Measurements from ENCODE around the gene SYNCRIP. TPM values are rescaled to one million over a fixed set of nuclear protein-coding genes. Genes with fewer than 3 reads are reported as not detected.

The SYNCRIP gene
- total RNA-seq, 1 experiment from 2014 or later: 103 TPM

DNA sequence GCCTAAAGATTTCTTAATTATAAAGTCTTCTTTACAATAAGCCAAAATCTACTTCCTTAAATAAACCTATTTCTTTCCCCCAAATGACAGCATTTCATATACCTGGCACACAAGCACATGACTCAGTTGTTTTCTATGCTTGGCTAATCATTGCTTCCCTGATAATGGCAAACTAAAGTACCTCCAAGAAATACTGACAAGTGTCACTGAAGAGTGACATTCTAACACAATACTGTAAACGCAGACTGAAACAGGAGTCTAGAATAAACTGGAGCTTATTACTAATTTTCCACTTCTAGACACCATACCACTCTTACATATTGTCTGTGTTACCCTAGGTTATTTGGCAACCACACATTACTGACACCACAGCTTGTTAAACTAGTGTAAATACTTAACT lies 14.3 kb downstream of the SYNCRIP start:
- intact Hi-C loops (cut with micrococcal nuclease; ENCODE audit: unreplicated experiment): no loop called here
- Histone ChIP-seq H3F3A (ENCODE audit: insufficient read depth, low read depth) (0 out of 2 replicates have a peak, but pooled peaks cover 12% of the 10 kb centered on the region), H3K27me3 (ENCODE audit: insufficient read depth, low read depth) (no peaks in the 10 kb centered on the region), H3K9me3 (ENCODE audit: insufficient read depth, low read depth) (no peaks in the 10 kb centered on the region), H3K4me2 (no peak overlapping the region), H3K79me2 (ENCODE audit: low read depth) (peaks cover 93% of the 10 kb centered on the region), H3K4me3 (no peak overlapping the region), H4K20me1 (ENCODE audit: insufficient read depth) (peaks cover 84% of the 10 kb centered on the region), H3K36me3 (ENCODE audit: low read depth) (peaks cover 9% of the 10 kb centered on the region), H2AFZ (no peak overlapping the region), H3K9me2 (ENCODE audit: insufficient read depth) (no peaks in the 10 kb centered on the region), H3K4me1 (replicated peaks; ENCODE audit: insufficient read depth) (no peaks in the 10 kb centered on the region), H3K27ac (no peak overlapping the region)
- no peak for TF ChIP-seq EZH2 (IDR thresholded peaks at IDR 0.05; ENCODE audit: low read depth)
- TF ChIP-seq, protein P1, sequence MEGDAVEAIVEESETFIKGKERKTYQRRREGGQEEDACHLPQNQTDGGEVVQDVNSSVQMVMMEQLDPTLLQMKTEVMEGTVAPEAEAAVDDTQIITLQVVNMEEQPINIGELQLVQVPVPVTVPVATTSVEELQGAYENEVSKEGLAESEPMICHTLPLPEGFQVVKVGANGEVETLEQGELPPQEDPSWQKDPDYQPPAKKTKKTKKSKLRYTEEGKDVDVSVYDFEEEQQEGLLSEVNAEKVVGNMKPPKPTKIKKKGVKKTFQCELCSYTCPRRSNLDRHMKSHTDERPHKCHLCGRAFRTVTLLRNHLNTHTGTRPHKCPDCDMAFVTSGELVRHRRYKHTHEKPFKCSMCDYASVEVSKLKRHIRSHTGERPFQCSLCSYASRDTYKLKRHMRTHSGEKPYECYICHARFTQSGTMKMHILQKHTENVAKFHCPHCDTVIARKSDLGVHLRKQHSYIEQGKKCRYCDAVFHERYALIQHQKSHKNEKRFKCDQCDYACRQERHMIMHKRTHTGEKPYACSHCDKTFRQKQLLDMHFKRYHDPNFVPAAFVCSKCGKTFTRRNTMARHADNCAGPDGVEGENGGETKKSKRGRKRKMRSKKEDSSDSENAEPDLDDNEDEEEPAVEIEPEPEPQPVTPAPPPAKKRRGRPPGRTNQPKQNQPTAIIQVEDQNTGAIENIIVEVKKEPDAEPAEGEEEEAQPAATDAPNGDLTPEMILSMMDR (conservative IDR thresholded peaks at IDR 0.05): no peak
- DNase-seq: no peak
- POLR2A ChIA-PET (ENCODE audit: unreplicated experiment): no interaction called here
- CTCF ChIA-PET: no interaction called here
- BruUV-seq (replicated peaks): no TSS peak

DNA sequence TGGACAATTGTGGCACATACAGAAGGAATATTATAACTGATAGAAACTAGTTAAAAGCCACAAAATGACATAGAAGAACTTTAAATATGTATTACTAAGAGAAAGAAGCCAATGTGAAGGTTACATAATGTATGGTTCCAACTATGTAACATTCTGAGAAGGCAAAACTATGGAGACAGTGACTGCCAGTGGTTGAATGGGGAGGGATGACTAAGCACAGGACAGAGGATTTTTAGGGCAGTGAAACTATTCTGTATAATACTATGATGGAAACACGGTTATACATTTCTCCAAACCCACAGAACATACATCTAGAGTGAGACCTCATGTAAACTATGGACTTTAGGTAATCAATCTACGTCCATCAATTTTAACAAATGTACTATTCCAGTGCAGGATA lies 22.4 kb downstream of the SYNCRIP start:
- BruUV-seq (replicated peaks): no TSS peak
- peaks cover 44% of the 10 kb centered on the region for H3K36me3 ChIP-seq (ENCODE audit: low read depth)
- peaks cover 23% of the 10 kb centered on the region for H3F3A ChIP-seq (ENCODE audit: insufficient read depth, low read depth)

DNA sequence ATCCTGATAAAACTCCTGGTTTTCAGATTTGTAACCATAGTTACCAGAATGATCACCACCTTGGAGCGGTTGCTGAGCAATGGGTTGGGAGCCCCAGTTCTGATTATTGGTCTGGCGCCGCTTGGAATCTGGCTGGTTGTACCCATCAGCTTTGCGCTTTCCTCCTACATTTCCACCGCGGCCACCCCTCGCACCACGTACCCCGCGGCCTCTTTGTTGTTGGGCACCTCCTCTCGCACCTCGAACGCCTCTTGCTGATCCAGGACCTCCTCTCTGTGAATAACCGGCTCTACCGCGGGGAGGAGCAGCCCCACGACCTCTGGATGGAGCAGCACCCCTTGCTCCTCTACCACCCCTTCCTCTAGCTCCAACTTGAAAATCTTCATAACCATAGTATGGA lies 27.9 kb downstream of the SYNCRIP start:
- ChIA-PET CTCF (no interaction called here), POLR2A (ENCODE audit: unreplicated experiment) (no interaction called here)
- H3K4me2 ChIP-seq: no peak overlapping the region
- TF ChIP-seq, protein P1 (conservative IDR thresholded peaks at IDR 0.05): no peak
- TF ChIP-seq EZH2 (IDR thresholded peaks at IDR 0.05; ENCODE audit: low read depth): no peak
- H3K4me3 ChIP-seq: no peak overlapping the region
- intact Hi-C loops (cut with micrococcal nuclease; ENCODE audit: unreplicated experiment): no loop called here
- H3K27me3 ChIP-seq (ENCODE audit: insufficient read depth, low read depth): no peaks in the 10 kb centered on the region
- H3K9me2 ChIP-seq (ENCODE audit: insufficient read depth): no peaks in the 10 kb centered on the region
- H4K20me1 ChIP-seq (ENCODE audit: insufficient read depth): peaks cover 29% of the 10 kb centered on the region
- no TSS peak for BruUV-seq (replicated peaks)
- H3K27ac ChIP-seq: no peak overlapping the region
- H2AFZ ChIP-seq: no peak overlapping the region
- no peak for DNase-seq
- H3K36me3 ChIP-seq (ENCODE audit: low read depth): peaks cover 50% of the 10 kb centered on the region
- peaks cover 14% of the 10 kb centered on the region; the same call in 1 of the 2 replicates for H3F3A ChIP-seq (ENCODE audit: insufficient read depth, low read depth)
- H3K4me1 ChIP-seq (replicated peaks; ENCODE audit: insufficient read depth): no peaks in the 10 kb centered on the region
- peaks cover 13% of the 10 kb centered on the region for H3K79me2 ChIP-seq (ENCODE audit: low read depth)
- no peaks in the 10 kb centered on the region for H3K9me3 ChIP-seq (ENCODE audit: insufficient read depth, low read depth)

More for the DNA sequence above, 22.4 kb downstream of the SYNCRIP start:
- ChIA-PET POLR2A (ENCODE audit: unreplicated experiment) (no interaction called here), CTCF (no interaction called here)
- no peak overlapping the region for H3K27ac ChIP-seq
- no peak for DNase-seq
- H2AFZ ChIP-seq: no peak overlapping the region
- no peaks in the 10 kb centered on the region for H3K9me3 ChIP-seq (ENCODE audit: insufficient read depth, low read depth)
- H3K4me3 ChIP-seq: no peak overlapping the region
- no peak overlapping the region for H3K4me2 ChIP-seq
- no peaks in the 10 kb centered on the region for H3K4me1 ChIP-seq (replicated peaks; ENCODE audit: insufficient read depth)
- no peaks in the 10 kb centered on the region for H3K27me3 ChIP-seq (ENCODE audit: insufficient read depth, low read depth)
- intact Hi-C loops (cut with micrococcal nuclease; ENCODE audit: unreplicated experiment): no loop called here
- H4K20me1 ChIP-seq (ENCODE audit: insufficient read depth): peaks cover 66% of the 10 kb centered on the region
- TF ChIP-seq, protein P1 (conservative IDR thresholded peaks at IDR 0.05): no peak
- no peak for TF ChIP-seq EZH2 (IDR thresholded peaks at IDR 0.05; ENCODE audit: low read depth)
- no peaks in the 10 kb centered on the region for H3K9me2 ChIP-seq (ENCODE audit: insufficient read depth)
- H3K79me2 ChIP-seq (ENCODE audit: low read depth): peaks cover 59% of the 10 kb centered on the region
